Measurements from ENCODE around the gene CD200.

The CD200 gene

DNA sequence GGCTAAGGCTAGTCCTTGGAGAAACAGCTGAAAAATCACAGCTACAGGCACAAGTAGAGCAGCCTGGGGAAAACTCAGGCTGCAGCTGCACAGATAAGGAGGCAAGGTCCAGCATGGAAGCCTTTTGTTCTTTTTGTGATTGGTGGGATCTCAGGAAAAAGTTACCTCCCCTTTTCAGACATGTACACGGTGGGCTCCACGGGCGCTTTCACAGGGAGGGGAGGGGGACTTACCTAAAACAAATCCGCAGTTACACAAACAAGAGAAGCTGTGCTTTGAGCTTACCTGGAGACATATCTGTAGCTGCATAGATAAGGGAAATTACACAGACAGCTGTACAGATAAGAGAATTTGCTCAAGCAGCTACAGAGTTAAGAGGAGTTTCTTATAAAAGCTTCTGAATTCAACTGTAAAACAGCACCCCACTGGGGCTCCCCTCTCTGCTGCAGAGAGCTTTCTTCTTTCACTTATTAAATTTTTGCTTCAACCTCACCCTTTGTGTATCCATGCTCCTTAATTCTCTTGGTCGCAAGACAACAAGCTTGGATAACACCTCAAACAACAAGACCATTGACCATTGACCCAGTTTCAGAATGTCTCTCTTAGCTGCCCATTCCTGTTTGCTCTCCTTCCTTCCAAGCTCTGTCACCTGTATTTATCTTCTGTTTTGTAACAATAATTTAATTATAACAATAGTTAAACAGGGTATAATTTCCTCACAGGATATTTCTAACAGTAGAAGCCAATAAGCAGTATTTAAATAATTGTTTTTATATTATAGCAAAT is 10.9 kb upstream of the CD200 start:
- DNase-seq = no peak
- in situ Hi-C loops (cut with MboI; ENCODE audit: low pct_unique_long_range_greater_than_20kb, low sequenced_read_pairs) = no loop called here

GRCh38 chr3:112327371-112327951 is 5.5 kb upstream of the CD200 start:
- in situ Hi-C loops (cut with MboI; ENCODE audit: low pct_unique_long_range_greater_than_20kb, low sequenced_read_pairs) = loop anchor here (25.0 kb wide), 1 partner anchor 185 kb away; no protein-coding TSS in a partner anchor
- DNase-seq = peak; percentile 63

DNA sequence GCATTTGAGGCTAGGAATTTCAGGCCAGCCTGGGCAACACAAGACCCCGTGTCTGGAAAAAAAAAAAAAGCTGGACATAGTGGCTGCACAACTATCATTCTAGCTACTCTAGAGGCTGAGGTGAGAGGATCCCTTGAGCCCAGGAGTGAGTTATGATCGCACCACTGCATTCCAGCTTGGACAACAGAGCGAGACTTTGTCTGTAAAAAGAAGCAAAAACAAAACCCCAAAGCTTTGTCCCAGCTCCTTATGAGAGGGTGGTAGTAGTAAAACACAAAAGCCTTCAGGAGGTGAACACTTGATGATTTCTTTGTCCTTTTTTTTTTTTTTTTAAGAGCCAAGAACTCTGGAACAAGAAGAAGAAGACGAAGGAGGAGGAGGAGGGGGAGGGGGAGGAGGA is 1.1 kb upstream of the CD200 start:
- DNase-seq = no peak
- in situ Hi-C loops (cut with MboI; ENCODE audit: low pct_unique_long_range_greater_than_20kb, low sequenced_read_pairs) = loop anchor here (25.0 kb wide), 1 partner anchor 180 kb away; no protein-coding TSS in a partner anchor

- no peak for DNase-seq
- in situ Hi-C loops (cut with MboI; ENCODE audit: low pct_unique_long_range_greater_than_20kb, low sequenced_read_pairs) = loop anchor here (25.0 kb wide), 1 partner anchor 179 kb away; no protein-coding TSS in a partner anchor
These were observed 693 bp downstream of the CD200 start for GRCh38 chr3:112333381-112334317.

GRCh38 chr3:112334691-112335433 is 1.9 kb downstream of the CD200 start:
- DNase-seq = no peak
- in situ Hi-C loops (cut with MboI; ENCODE audit: low pct_unique_long_range_greater_than_20kb, low sequenced_read_pairs) = loop anchor here (25.0 kb wide), 1 partner anchor 177 kb away; no protein-coding TSS in a partner anchor

DNA sequence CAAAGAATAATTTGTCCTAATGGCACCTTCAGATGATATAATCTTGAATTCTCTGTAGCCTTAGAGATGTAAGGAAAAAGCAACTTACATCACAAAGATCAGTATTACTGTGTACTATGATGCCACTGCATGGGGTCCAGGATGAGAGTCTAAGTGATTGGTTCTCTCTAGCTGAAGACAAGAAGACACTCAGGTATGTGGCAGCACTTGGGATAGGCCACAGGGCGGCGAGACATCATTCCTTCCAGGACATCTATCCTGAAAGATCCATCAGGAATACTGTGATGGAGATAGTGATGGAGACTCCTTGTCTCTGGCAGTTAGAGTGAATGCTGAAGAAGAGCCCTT is 2.5 kb downstream of the CD200 start:
- DNase-seq = no peak
- in situ Hi-C loops (cut with MboI; ENCODE audit: low pct_unique_long_range_greater_than_20kb, low sequenced_read_pairs) = loop anchor here (25.0 kb wide), 1 partner anchor 177 kb away; no protein-coding TSS in a partner anchor

DNA sequence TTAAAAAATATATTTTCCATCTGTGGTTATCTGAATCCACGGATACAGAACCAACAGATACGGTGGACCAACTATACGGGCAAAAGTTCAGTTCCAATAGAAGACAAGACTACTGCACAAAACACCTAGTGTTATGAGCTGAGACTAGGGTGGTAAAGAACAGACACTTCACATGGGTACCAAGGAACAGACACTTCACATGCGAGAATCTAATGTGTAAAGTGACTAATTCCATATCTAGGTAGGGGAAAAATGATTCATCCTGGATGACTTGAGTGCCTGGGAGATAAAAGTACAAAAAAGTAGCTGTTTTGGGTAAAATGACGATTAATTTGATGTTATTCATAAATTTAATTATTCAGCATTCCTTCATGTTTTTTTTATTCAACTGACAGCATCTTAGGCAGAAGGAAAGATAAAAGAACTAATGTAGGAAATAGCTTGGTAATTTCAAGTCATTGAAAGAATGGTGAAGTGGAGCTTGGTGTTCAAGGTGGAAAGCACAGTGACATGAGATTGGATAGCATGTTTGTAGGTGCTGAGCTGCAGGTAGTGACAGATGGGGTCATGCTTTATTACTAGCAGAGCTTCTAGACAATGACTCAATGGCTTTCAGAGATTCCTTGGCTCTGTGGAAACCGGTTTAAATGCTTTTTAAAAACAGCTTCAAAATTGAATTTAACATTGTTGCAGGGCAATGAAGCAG is 5.2 kb downstream of the CD200 start:
- DNase-seq = no peak
- in situ Hi-C loops (cut with MboI; ENCODE audit: low pct_unique_long_range_greater_than_20kb, low sequenced_read_pairs) = loop anchor here (25.0 kb wide), 1 partner anchor 174 kb away; no protein-coding TSS in a partner anchor

DNA sequence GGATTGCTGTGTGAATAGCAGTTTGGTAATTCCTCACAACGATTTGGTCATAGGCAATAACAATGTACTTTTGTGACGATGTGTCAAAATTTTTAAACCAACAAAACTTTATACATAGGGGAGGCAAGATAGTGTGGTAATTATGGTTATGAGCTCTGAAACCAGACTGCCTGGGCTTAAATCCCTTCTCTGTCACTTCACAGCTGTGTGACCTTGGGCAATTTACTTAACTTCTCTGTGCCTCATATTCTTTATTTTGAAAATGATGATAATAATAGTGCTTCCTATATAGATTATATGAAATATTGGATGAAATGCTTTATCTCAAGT is 5.7 kb downstream of the CD200 start:
- no peak for DNase-seq
- in situ Hi-C loops (cut with MboI; ENCODE audit: low pct_unique_long_range_greater_than_20kb, low sequenced_read_pairs) = loop anchor here (25.0 kb wide), 1 partner anchor 174 kb away; no protein-coding TSS in a partner anchor

GRCh38 chr3:112339134-112339533 is 6.2 kb downstream of the CD200 start:
- in situ Hi-C loops (cut with MboI; ENCODE audit: low pct_unique_long_range_greater_than_20kb, low sequenced_read_pairs) = loop anchor here (25.0 kb wide), 1 partner anchor 173 kb away; no protein-coding TSS in a partner anchor
- DNase-seq = no peak

GRCh38 chr3:112339609-112340008 is 6.7 kb downstream of the CD200 start:
- DNase-seq = no peak
- in situ Hi-C loops (cut with MboI; ENCODE audit: low pct_unique_long_range_greater_than_20kb, low sequenced_read_pairs) = loop anchor here (25.0 kb wide), 1 partner anchor 173 kb away; no protein-coding TSS in a partner anchor

DNA sequence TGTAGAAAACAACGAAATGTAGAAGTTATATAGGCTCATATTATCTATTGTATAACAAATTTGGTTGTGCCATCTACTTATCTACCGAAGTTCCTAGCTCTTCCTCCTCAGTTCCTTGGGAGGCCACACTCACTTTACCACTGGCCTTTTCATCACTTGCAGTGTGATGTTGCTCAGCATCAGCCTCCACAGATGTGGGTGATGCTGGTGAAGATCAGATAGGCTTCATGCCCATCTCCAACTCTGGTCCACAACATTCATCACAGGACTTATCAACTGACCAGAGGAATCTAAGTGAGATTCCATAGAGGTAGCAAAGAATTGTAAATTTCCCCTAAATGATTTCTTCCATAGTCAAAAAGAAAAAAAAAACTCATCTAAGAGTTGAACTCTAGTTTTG is 8.4 kb downstream of the CD200 start:
- no peak for DNase-seq
- in situ Hi-C loops (cut with MboI; ENCODE audit: low pct_unique_long_range_greater_than_20kb, low sequenced_read_pairs) = loop anchor here (25.0 kb wide), 1 partner anchor 171 kb away; no protein-coding TSS in a partner anchor

- in situ Hi-C loops (cut with MboI; ENCODE audit: low pct_unique_long_range_greater_than_20kb, low sequenced_read_pairs) = loop anchor here (25.0 kb wide), 1 partner anchor 167 kb away; no protein-coding TSS in a partner anchor
- no peak for DNase-seq
These were observed 12.7 kb downstream of the CD200 start for GRCh38 chr3:112345681-112346080.

GRCh38 chr3:112346491-112347122 is 13.7 kb downstream of the CD200 start:
- DNase-seq = no peak
- in situ Hi-C loops (cut with MboI; ENCODE audit: low pct_unique_long_range_greater_than_20kb, low sequenced_read_pairs) = loop anchor here (25.0 kb wide), 1 partner anchor 166 kb away; no protein-coding TSS in a partner anchor

- in situ Hi-C loops (cut with MboI; ENCODE audit: low pct_unique_long_range_greater_than_20kb, low sequenced_read_pairs) = loop anchor here (25.0 kb wide), 1 partner anchor 163 kb away; no protein-coding TSS in a partner anchor
- no peak for DNase-seq
These were observed 16.0 kb downstream of the CD200 start for GRCh38 chr3:112348943-112349342.

GRCh38 chr3:112349557-112349956 is 16.6 kb downstream of the CD200 start:
- DNase-seq = no peak
- in situ Hi-C loops (cut with MboI; ENCODE audit: low pct_unique_long_range_greater_than_20kb, low sequenced_read_pairs) = loop anchor here (25.0 kb wide), 1 partner anchor 163 kb away; no protein-coding TSS in a partner anchor

DNA sequence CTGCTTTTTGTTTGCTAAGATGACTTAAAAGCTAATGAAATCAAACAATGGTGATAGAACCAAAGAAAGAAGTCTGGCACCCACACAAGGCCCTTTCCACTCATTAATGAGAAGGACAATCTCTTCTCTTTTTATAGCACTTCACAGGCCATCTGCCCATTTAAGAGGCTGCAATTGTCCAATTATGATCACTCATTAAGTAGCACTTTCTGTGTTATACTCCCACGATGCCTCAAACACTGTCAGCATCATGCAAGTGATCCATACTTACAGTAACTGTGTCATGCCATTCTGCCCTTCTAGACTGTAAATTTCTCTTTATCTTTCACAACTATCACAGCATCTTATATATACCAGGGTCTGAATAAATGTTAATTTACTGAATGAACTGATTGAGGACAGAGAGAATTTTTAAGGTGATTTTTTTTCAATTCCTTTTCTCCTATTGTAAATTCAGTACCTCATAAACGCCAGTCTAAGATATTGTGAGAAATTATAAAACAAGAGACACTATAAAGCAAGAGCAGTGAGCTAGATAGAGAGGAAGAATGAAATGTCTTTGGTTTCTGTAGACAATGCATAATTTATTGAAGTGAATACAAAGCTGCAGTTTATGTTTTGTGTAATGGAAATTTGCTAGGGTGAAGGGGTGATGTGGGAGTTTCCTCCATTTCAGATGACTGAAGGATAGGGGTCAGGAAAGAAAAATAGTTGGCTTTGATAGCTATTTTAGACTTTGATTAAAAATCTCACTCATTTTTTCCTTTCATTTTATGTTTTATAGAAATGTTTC is 17.3 kb downstream of the CD200 start:
- in situ Hi-C loops (cut with MboI; ENCODE audit: low pct_unique_long_range_greater_than_20kb, low sequenced_read_pairs) = no loop called here
- DNase-seq = no peak

DNA sequence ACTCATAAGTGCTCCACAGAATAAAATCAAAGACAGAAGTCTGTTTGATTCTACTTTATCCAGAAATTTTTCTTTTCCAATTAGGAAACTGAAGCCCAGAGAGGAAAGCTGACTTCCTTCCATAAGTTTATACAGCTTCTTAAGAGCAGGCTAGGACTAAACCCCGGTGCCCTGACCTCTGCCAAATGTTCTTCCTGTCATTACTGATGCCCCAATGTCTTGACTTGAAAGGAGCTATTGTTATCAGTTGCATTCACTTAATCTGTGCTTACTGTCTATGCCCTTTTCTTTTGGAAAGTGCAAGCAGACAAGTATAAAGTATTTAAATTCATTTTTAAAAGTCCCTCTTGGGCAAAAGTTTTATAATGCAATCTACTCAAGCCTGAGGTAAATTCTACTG is 18.1 kb downstream of the CD200 start:
- DNase-seq = no peak
- in situ Hi-C loops (cut with MboI; ENCODE audit: low pct_unique_long_range_greater_than_20kb, low sequenced_read_pairs) = no loop called here

Data from KBM-7 (cell line).